ENCODE measurements around the gene GTF3A.
"Not testable (repeated sequence)": the region's sequence is repeated elsewhere in the genome, so short reads cannot be mapped to it uniquely, and the experiment has no call there.

The GTF3A gene

GRCh38 chr13:27424246-27425157 is at the start of gene GTF3A:
Gene GTF3A (plus strand): TSS chr13:27424619.
- peak; percentile 87 for DNase-seq

GRCh38 chr13:27374650-27375049 is 49.8 kb upstream of the GTF3A start:
- DNase-seq: peak; percentile 81

- peak; percentile 22 for DNase-seq
Measured at GRCh38 chr13:27375686-27376326, 48.6 kb upstream of the GTF3A start.

- no peak for DNase-seq
Measured at GRCh38 chr13:27379126-27379525, 45.3 kb upstream of the GTF3A start.

- peak; percentile 70 for DNase-seq
Measured at GRCh38 chr13:27379694-27380641, 44.5 kb upstream of the GTF3A start.

GRCh38 chr13:27381601-27382000 is 42.8 kb upstream of the GTF3A start:
- DNase-seq: no peak

- DNase-seq: no peak
Measured at GRCh38 chr13:27383104-27383921, 41.1 kb upstream of the GTF3A start.

- no peak for DNase-seq
Measured at GRCh38 chr13:27384285-27384684, 40.1 kb upstream of the GTF3A start.

- DNase-seq: no peak
Measured at GRCh38 chr13:27388241-27388640, 36.2 kb upstream of the GTF3A start.

- no peak for DNase-seq
Measured at GRCh38 chr13:27389891-27390290, 34.5 kb upstream of the GTF3A start.

GRCh38 chr13:27391471-27391870 is 32.9 kb upstream of the GTF3A start:
- DNase-seq: no peak

GRCh38 chr13:27393101-27393500 is 31.3 kb upstream of the GTF3A start:
- DNase-seq: no peak

- no peak for DNase-seq
Measured at GRCh38 chr13:27395007-27395510, 29.4 kb upstream of the GTF3A start.

- DNase-seq: no peak
Measured at GRCh38 chr13:27396252-27396846, 28.1 kb upstream of the GTF3A start.

GRCh38 chr13:27398360-27398759 is 26.1 kb upstream of the GTF3A start:
- DNase-seq: no peak

GRCh38 chr13:27400405-27400804 is 24.0 kb upstream of the GTF3A start:
- not testable (repeated sequence) for DNase-seq

- no peak for DNase-seq
Measured at GRCh38 chr13:27401210-27401609, 23.2 kb upstream of the GTF3A start.

- DNase-seq: no peak
Measured at GRCh38 chr13:27403203-27403678, 21.2 kb upstream of the GTF3A start.

GRCh38 chr13:27403727-27404385 is 20.6 kb upstream of the GTF3A start:
- no peak for DNase-seq

- no peak for DNase-seq
Measured at GRCh38 chr13:27404680-27405079, 19.7 kb upstream of the GTF3A start.

All from NCI-H526 treated with DMSO at 0.1 percent for 48 hours (cell line).